Type B pancreatic cell (in vitro differentiated cells): ENCODE results near the gene LY6G5C. TPM values are rescaled to one million over a fixed set of nuclear protein-coding genes. Genes with fewer than 3 reads are reported as not detected.

Experiments used
- DNase-seq: peaks from one replicate; pipeline ENCODE4 v3.0.0; 2021; ENCODE audit warnings: mixed read lengths; ENCODE audit not compliant: unreplicated experiment; ENCODE audit errors: extremely low spot score
- H3K27ac Mint-ChIP-seq: 2 replicates; pipeline ENCODE4 v1.8.0; 2021; ENCODE audit warnings: mild to moderate bottlenecking, mixed read lengths
- H3K27me3 Mint-ChIP-seq: 2 replicates; pipeline ENCODE4 v1.8.0; 2021; ENCODE audit warnings: mixed read lengths
- H3K36me3 Mint-ChIP-seq: 2 replicates; pipeline ENCODE4 v1.8.0; 2021; ENCODE audit warnings: mixed read lengths
- H3K4me1 Mint-ChIP-seq: one replicate; pipeline ENCODE4 v1.8.0; 2021; ENCODE audit warnings: mixed read lengths; ENCODE audit not compliant: unreplicated experiment
- H3K4me3 Mint-ChIP-seq: 2 replicates; pipeline ENCODE4 v1.8.0; 2021; ENCODE audit warnings: mild to moderate bottlenecking, mixed read lengths
- H3K9me3 Mint-ChIP-seq: 2 replicates; pipeline ENCODE4 v1.8.0; 2021; ENCODE audit warnings: mixed read lengths
- microRNA-seq: library from miRNA; unstranded; fragments of <30 nt; microRNA quantifications from one replicate; pipeline ENCODE4, GENCODE V29; 2020
- total RNA-seq: library from RNA; stranded (reverse); gene quantifications from 2 replicates; pipeline ENCODE4 v1.2.1, GENCODE V29; 2021; ENCODE audit warnings: low replicate concordance
- TF ChIP-seq, protein P1 (sequence below): fragments of 200-600 bp; sonication (generic); conservative IDR thresholded peaks from 2 replicates; pipeline ENCODE4 v1.5.0; 2021; ENCODE audit warnings: antibody characterized with exemption, mild to moderate bottlenecking

LY6G5C gene
- total RNA-seq, 1 donor from 2014 or later: 2.3 TPM

DNA sequence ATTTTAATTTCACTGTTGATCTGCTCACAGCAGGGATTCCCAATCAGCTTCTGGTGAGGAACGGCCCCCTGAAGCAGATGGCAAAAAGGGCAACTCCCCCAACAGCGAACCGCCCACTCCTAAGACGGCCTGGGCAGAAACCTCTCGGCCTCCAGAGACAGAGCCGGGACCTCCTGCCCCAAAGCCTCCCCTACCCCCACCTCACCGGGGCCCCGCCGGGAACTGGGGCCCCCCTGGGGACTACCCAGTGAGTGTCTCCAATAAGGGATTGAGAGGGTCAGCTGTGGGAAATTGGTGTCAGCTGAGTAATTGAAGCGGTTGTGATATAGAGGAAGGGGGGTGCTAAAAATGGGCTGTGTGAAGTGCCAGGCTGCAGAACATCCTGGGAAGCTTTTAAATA lies 53.9 kb downstream of the LY6G5C start:
- no peak for DNase-seq
- Mint-ChIP-seq H3K9me3 (no peaks in the 10 kb centered on the region), H3K36me3 (peaks cover 51% of the 10 kb centered on the region), H3K27ac (no peak overlapping the region), H3K4me1 (peaks cover 19% of the 10 kb centered on the region), H3K4me3 (no peak overlapping the region), H3K27me3 (no peaks in the 10 kb centered on the region)
- TF ChIP-seq, protein P1, sequence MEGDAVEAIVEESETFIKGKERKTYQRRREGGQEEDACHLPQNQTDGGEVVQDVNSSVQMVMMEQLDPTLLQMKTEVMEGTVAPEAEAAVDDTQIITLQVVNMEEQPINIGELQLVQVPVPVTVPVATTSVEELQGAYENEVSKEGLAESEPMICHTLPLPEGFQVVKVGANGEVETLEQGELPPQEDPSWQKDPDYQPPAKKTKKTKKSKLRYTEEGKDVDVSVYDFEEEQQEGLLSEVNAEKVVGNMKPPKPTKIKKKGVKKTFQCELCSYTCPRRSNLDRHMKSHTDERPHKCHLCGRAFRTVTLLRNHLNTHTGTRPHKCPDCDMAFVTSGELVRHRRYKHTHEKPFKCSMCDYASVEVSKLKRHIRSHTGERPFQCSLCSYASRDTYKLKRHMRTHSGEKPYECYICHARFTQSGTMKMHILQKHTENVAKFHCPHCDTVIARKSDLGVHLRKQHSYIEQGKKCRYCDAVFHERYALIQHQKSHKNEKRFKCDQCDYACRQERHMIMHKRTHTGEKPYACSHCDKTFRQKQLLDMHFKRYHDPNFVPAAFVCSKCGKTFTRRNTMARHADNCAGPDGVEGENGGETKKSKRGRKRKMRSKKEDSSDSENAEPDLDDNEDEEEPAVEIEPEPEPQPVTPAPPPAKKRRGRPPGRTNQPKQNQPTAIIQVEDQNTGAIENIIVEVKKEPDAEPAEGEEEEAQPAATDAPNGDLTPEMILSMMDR: no peak

Small RNA genes lying within 50 kb of the gene (microRNA-seq; reads per million reads assigned to microRNA genes)
- gene MIR4646: 1.1 reads per million
- not detected for gene MIR6832

Other genes with a start within 250 kb of the LY6G5C start
- gene MICB, start 182.9 kb downstream of the LY6G5C start, total RNA-seq: 0.14 and 0.86 TPM in 2 replicates
- not detected in 2 replicates for gene MCCD1, start 152.1 kb downstream of the LY6G5C start, total RNA-seq
- 410 and 636 TPM in 2 replicates for gene DDX39B, start 139.1 kb downstream of the LY6G5C start, total RNA-seq
- 1.6 and 5.9 TPM in 2 replicates for gene ATP6V1G2, start 134.5 kb downstream of the LY6G5C start, total RNA-seq
- 21.1 and 24.2 TPM in 2 replicates for gene NFKBIL1, start 133.5 kb downstream of the LY6G5C start, total RNA-seq
- 0.22 TPM in 1 of 2 replicates, not detected in the other for gene LTA, start 108.8 kb downstream of the LY6G5C start, total RNA-seq
- gene TNF, start 105.5 kb downstream of the LY6G5C start, total RNA-seq: not detected in 2 replicates
- 0.34 and 1.0 TPM in 2 replicates for gene LTB, start 98.6 kb downstream of the LY6G5C start, total RNA-seq
- gene LST1, start 94.8 kb downstream of the LY6G5C start, total RNA-seq: not detected in 2 replicates
- not detected in 2 replicates for gene NCR3, start 88.1 kb downstream of the LY6G5C start, total RNA-seq
- 0.59 and 3.8 TPM in 2 replicates for gene AIF1, start 65.8 kb downstream of the LY6G5C start, total RNA-seq
- 151 and 235 TPM in 2 replicates for gene PRRC2A, start 60.4 kb downstream of the LY6G5C start, total RNA-seq
- 334 and 378 TPM in 2 replicates for gene BAG6, start 28.4 kb downstream of the LY6G5C start, total RNA-seq
- 11.2 and 20.9 TPM in 2 replicates for gene APOM, start 25.2 kb downstream of the LY6G5C start, total RNA-seq
- gene C6orf47, start 20.3 kb downstream of the LY6G5C start, total RNA-seq: 22.3 and 28.1 TPM in 2 replicates
- gene GPANK1, start 16.1 kb downstream of the LY6G5C start, total RNA-seq: 17.6 and 20.2 TPM in 2 replicates
- gene CSNK2B, start 15.0 kb downstream of the LY6G5C start, total RNA-seq: 142 and 175 TPM in 2 replicates
- 13.9 and 22.0 TPM in 2 replicates for gene LY6G5B, start 11.1 kb downstream of the LY6G5C start, total RNA-seq
- gene ABHD16A, start 22.3 kb upstream of the LY6G5C start, total RNA-seq: 80.9 and 91.3 TPM in 2 replicates
- not detected in 2 replicates for gene LY6G6F, start 25.8 kb upstream of the LY6G5C start, total RNA-seq
- gene LY6G6D, start 34.3 kb upstream of the LY6G5C start, total RNA-seq: 1.5 TPM in 1 of 2 replicates, not detected in the other
- gene LY6G6C, start 40.7 kb upstream of the LY6G5C start, total RNA-seq: 2.5 and 16.2 TPM in 2 replicates
- 0.41 and 0.81 TPM in 2 replicates for gene MPIG6B, start 42.3 kb upstream of the LY6G5C start, total RNA-seq
- 101 and 138 TPM in 2 replicates for gene DDAH2, start 48.2 kb upstream of the LY6G5C start, total RNA-seq
- gene CLIC1, start 55.5 kb upstream of the LY6G5C start, total RNA-seq: 294 and 381 TPM in 2 replicates
- 20.7 and 46.7 TPM in 2 replicates for gene MSH5, start 58.9 kb upstream of the LY6G5C start, total RNA-seq
- gene SAPCD1, start 81.6 kb upstream of the LY6G5C start, total RNA-seq: 3.2 and 8.9 TPM in 2 replicates
- 6.1 and 6.4 TPM in 2 replicates for gene VWA7, start 96.3 kb upstream of the LY6G5C start, total RNA-seq
- gene VARS1, start 114.7 kb upstream of the LY6G5C start, total RNA-seq: 89.0 and 104 TPM in 2 replicates
- 57.9 and 74.5 TPM in 2 replicates for gene LSM2, start 125.9 kb upstream of the LY6G5C start, total RNA-seq
- 1.8 and 1.9 TPM in 2 replicates for gene HSPA1L, start 134.2 kb upstream of the LY6G5C start, total RNA-seq
- 45.7 and 54.7 TPM in 2 replicates for gene HSPA1A, start 134.5 kb upstream of the LY6G5C start, total RNA-seq
- 132 and 252 TPM in 2 replicates for gene HSPA1B, start 146.7 kb upstream of the LY6G5C start, total RNA-seq
- 46.9 and 62.5 TPM in 2 replicates for gene NEU1, start 181.8 kb upstream of the LY6G5C start, total RNA-seq
- 8.8 and 10.6 TPM in 2 replicates for gene SLC44A4, start 197.9 kb upstream of the LY6G5C start, total RNA-seq
- 59.9 and 136 TPM in 2 replicates for gene EHMT2, start 216.6 kb upstream of the LY6G5C start, total RNA-seq
- 8.2 and 37.7 TPM in 2 replicates for gene ZBTB12, start 221.0 kb upstream of the LY6G5C start, total RNA-seq
- 2.2 and 3.6 TPM in 2 replicates for gene C2, start 246.7 kb upstream of the LY6G5C start, total RNA-seq